ENCODE measurements around the gene FPR2.
"Not testable (repeated sequence)": the region's sequence is repeated elsewhere in the genome, so short reads cannot be mapped to it uniquely, and the experiment has no call there.

The FPR2 gene

DNA sequence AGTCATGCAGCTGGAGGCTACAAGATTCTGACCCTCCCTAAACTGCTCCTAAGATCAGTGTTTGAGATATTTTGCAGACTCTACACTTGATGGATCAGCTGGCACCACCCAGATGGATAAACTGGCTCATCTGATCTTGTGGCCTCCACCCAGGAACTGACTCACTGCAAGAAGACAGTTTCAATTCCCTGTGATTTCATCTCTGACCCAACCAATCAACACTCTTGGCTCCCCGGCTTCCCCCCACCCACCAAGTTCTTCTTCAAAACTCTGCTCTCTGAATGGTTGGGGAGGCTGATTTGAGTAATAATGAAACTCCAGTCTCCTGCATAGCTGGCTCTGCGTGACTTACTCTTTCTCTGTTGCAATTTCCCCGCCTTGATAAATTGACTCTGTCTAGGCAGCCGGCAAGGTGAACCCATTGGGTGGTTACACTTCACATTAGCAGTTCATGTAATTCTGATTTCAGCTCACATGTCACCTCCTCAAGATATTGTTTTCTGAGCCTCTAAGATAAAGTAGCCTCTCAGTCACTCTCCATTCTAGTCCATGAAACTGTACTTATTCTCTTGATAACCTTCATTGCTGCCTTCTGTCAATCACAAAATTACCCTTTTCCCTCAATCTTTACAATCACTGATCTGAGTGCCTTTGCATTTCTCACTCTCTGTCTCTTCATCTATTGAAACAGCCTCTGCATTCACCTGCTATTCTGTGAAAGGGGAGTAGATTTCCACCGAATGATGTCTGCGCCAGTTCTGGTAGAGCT lies 24.1 kb downstream of the FPR2 start:
- DNase-seq: no peak

DNA sequence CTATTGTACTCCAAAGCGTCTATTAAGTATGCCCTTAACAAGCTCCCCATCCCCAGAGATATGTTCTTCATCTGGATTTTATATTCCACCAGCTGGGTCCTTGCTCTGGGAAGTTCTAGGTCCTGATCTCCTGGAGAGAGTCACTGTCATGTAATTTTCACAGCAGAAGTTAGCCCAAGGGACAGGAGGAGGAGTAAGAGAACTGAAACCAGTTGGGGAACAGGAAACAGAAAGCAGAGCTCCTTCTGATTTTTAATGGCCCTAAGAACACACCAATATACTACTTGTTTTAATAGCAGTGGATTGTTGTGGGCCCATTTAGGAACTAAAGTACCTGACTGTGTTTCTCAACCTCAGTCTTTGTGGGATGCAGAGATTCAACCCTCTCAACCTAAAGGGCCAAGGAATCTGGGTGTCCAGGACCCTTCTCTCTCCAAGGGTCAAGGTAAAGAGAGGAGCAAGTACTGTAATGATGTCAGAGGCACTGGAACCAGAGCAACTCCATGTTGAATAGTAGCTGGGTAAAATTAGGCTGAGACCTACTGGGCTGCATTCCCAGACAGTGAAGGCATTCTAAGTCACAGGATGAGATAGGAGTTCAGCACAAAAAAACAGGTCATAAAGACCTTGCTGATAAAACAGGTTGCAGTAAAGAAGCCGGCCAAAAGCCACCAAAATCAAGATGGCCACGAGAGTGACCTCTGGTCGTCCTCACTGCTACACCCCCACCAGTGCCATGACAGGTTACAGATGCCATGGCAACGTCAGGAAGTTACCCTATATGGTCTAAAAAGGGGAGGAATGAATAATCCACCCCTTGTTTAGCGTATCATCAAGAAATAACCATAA lies 25.9 kb downstream of the FPR2 start:
- DNase-seq: no peak

DNA sequence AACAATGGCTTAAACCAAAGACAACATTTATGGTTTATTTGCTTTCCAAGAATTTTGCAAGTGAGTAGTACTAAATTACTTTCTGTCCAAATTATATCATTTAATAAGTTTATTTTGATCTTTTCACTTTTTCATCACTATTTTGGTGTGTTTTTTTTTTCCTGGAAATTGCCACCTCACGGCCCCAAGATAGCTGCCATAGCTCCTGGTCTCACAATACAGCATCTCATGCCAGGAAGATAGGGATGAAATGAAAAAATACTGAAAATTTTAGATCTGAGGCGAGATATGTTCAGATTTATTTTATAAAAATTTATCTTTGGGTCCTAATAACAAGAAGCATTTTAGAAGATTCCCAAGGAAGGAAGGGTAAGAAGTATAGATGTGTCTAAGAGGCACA lies 27.0 kb downstream of the FPR2 start:
- DNase-seq: no peak

DNA sequence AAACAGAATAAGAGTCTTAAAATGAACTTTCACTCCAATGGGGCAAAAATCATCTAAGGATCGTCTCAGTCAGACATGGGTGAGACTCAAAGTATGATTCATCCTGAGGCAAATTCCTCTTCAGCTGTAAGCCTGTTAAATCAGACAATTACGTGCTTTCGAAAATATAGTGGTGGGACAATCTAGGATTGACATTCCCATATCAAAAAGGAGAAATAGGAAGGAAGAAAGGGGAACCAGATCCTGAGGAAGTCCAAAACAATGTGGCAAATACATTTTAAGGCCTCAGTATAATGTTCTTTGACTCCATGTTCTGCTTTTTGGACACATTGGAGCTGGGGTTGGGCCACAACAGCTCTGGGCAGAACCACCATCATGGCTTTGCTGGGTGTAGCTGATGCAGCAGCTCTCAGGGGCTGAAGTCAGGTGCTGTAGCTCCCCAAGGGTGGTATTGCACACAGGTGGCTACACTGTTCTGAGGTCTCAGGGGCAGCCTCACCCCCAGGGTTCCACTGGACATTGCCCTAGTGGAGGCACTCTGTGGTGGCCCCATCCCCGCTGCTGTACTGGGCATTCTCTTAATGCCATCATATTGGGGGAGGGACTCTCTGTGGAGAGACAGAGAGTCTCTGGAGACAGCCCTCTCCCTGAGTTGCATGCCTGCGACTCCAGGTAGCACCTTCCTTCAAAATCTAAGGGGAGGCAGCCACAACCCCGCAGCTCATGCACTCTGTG lies 28.2 kb downstream of the FPR2 start:
- no peak for DNase-seq

DNA sequence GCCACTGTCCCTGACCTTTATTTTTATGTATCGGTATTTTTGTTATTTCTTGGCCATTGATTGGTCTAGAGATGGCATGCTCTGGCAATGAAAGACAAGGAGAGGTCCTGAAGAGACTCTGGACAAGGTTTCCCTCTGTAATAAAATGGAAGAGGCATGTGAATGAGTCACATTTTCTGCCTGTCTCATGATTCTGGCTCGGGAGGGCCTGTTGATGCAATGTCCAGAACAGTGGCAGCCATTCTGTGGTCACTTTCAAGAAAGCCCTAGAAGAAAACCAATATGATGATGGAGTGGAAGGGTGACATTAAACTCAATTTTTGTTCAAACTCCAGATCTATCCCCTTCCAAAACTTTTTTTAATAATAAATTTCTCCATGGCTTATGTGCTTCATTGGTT lies 32.0 kb downstream of the FPR2 start:
- DNase-seq: no peak

DNA sequence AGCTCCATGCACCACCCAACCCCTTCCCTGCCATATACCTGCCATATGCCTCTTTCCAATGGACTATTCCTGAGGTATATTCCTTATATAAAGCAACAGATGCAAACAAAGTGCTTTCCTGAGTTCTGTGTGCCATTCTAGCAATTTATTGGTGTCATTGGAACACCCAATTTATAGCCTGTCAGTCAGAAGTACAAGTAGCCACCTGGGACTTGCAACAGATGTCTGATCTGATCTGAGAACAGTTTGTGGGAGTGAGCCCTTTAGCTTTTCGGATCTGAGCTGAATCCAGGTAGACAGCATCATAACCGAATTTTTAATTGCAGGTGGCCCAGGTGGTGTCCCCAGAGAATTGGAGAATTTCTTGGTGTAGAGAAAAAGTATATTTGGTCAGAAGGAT lies 33.0 kb downstream of the FPR2 start:
- DNase-seq: no peak

DNA sequence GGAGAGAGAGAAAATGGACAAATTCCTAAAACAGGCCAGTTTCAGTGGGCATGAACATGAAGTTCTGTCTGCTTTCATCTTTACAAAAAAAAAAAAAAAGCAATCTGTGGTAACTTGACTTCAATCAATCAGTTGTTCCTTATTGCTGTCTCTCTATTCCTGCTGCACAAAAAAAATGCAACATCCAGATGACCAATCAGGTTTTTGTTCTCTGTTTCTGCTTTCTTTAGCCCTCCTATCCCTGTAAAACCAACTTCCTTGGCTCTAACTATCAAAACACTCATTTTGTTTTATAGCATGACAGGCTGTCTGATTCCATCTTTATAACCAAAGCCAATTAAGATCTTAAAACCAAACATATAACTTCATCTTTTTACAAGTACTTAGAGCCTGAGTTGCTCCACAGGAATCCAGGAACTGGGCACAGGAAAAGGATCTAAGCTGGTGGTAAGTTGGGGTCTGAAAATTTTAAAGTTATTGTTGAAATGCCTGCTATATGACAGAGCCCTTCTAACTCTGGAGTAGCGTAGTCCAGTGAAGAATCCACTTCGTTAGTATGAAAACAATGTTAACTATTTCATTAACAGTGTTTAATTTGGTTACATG lies 34.0 kb downstream of the FPR2 start, which contains the start of gene FPR3:
Gene FPR3, plus strand, starts transcription at position 273 of the 606 bp plus-strand sequence. CDS start 28,592 bp downstream, outside the sequence.
- no peak for DNase-seq

DNA sequence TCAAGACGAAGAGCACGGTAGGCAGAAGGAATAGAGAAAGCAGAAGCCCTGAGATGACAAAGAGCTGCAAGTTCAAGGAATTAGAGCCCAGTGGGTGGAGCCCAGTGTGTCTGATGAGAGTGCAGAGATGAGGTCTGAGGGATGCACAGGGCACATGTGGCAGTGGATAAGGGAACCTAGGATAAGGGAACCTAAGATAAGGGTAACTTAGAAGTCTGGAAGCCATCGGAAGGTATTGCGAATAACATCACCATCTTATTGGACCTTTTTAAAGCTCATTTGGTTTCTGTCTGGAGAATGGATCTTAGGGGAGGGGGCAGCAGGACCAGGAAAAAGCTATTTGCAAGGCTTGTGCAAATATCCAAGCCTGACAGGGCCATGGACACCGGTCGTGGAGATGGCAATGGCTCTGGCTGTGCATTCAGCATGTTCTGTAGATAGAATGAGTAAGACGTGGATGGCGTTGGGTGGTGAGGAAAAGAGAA lies 35.3 kb downstream of the FPR2 start:
- DNase-seq: no peak

DNA sequence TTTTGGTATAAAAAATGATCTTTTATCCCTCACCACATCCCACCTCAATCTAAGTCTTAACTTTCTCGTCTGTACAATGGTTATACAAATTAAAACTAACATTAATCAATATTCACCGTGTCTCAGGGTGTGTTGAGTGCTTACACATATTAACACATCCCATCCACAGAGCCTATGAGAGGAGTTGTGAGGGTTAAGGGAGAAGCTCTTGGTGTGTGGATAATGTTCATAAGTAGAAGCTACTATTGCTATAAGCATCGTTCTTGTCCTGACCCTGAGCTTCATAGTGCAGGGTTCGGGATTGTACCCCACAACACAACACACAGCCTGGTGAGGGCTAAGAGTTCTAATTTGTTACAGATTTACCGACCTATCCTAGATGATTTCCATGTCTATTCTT lies 36.5 kb downstream of the FPR2 start:
- no peak for DNase-seq

DNA sequence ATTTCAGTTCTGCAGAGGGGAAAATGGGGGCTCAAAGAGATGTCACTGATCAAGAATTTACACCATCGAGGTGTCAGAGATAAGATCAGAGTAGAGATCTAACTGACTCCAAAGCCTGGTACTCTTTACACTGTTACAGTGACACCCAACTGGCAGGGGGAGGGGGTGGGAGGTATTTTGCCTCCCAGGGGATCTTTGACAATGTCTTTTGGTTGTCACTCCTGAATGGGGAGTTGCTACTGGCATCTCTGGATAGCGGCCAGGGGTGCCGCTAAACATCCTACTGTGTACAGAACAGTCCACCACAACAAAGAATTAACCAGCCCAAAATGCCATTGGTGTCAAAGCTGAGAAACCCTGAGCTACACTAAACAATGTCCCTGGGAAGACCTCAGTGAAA lies 37.1 kb downstream of the FPR2 start:
- DNase-seq: no peak

DNA sequence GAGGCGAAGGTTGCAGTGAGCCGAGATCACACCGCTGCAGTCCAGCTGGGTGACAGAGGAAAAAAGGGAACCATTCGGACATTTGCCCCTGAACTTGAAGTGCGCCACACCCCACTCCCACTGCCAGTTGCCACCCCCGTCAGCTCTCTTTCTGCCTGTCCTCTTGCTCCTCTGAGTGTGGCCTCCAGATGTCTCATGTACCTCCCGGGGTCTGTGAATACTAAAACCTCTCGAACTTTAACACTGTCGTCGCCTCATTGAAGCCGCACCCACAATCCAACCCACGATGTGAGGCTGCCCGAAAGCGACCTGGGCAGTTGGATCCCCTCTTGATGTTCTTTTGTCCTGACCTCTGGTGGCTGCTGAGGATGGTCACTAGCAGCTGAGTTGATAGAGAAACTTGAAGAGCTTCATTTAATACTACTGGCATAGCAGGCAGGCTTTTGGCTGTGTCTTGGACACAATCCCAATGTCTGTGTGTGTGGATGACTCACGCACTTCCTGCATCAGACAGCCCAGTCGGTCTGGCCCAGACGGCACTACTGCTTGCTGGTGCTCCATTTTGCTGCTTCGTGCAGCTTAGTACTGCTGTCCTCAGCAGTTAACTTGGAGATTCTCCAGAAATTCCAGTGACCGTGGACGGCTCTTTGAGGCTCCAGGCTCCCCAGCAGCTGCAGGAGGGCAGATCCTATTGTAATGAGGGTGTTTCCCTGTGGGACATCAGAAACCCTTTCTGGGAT lies 38.2 kb downstream of the FPR2 start:
- DNase-seq: no peak

DNA sequence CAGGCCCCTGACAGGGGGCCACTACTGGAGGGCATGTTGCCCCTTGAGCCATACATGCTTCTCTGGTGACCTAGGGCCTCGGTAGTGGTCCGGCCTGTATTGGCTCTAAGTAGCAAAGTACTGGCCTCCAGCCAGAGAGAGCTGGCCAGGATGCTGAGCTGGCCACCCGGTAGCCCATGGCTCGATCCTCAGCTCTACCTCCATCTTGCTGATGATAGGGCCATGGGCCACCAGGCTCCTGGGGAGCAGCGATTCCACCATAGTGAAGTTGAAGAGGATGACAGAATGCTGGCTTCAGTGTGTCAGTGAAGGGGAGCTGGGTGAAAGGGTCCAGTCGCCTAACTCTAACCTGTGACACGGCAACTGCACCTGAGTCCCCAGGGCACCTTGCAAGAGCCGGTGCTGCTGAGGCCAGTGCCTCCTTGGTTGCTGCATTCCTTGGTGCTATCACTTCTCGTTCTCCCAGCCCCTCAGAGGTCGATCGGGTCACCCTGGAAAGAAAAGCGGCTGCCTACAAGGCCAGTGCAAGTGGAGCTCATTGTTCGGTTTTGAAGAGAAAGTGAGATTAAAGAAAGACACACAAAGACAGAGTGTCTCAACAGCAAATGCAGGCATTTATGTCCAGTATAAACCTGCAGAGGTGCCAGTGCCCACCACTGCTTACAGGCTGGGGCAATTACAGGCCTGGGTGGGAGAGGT lies 38.9 kb downstream of the FPR2 start:
- no peak for DNase-seq

DNA sequence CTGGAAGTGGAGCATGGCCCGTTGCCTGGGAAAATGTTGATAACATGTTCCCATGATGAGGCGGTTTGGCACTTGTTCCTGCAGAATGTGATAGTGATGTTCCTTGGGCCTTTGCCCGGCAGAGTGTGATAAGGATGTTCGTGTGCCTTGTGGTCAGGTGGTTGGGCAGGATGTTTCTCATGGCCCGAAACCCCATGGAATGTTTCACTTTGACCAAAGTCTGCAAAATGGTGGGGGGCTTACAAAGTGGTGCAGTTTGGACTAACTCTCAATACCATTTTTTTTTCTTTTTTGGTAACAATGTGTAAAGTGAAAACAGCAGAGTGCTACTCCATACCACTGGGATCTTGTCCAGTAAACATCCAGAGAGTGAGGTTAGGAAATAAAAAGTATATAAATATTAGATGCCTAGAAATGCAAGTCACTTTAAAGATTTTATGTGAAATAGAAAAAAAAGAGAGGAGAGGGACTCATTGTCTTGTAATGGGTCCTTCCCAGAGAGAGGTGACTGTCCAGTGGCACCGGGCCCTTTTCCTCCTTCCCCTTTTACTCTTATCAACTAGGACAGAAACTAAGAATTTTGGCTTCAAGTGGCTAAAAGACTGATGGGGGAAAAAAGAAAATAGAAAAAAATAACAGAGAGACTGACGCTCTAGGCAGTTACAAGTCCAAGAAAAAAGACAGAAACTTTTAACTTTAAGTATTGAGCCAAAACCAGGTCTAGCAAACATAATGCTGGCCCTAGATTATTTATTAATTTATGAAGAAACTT lies 39.7 kb downstream of the FPR2 start:
- no peak for DNase-seq

DNA sequence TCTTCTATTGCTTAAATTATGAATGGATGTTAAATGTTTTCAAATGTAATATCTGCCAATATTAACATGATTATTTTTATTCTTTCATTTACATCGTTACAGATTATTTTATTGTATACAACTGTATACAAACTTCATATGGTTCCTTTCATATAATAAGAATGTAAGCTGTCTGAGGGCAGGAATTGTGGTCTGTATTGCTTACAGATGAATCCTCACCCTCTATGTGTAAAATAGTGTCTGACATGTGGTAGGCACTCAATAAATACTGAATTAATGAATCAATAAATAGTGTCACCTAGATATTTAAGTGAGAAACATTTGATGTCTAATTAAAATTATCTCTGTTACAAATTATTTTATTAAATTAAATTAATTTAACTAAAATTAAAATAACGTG lies 41.8 kb downstream of the FPR2 start:
- DNase-seq: no peak

DNA sequence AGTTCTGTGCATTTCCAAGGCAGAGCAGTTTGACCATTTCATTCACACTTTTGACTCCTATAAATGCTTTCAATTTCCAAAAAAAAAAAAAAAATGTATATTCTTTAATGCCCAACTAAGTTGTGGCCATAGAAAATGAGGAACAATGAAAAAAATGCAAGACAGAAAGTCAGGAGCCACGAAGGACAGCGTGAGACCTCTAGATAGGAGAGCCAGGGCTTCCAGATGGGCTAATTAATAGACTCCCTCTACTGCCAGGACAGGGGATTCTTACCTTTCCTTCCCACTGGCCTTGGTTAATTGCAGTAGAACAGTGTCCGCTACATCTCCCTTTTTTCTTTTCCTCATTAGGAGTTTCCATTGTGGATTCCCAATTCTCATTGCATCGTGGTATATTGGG lies 42.5 kb downstream of the FPR2 start:
- DNase-seq: no peak

DNA sequence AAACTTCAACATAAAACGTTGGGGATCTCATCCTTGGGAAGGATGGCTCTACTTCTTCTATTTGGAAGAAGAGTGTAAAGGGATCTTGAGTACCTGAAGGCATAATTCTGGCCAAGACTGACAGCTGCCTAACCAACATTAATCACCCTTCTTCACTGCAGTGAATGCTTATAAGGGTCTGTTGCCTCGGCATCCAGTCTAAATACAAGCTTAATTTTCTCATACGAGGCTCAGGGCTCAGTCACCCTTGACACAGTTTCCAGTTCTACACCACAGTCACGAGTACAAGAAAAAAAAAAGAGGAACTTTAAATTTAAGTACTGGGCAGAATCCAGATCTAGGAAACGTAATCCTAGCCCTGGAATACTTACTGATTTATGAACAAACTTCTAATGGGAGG lies 43.0 kb downstream of the FPR2 start:
- no peak for DNase-seq

DNA sequence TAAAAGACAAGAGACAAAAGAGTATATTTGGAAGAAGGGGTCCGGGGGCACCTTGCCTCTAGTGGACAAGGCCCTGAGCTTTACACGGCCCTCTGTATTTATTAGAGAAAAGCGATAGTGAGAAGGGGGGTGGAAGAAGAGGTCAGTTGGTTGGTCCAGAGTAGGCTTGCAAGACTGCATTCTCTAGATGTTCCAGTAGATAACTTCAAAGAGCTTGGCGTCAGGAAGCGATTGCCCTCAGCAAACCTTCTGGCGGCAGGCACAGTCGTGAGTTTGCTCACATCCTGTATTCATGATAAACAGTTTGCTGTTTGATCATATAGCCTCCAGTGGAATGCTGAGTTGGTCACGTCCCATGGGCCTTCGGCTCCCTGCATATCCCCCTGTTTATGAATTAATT lies 43.8 kb downstream of the FPR2 start:
- DNase-seq: not testable (repeated sequence)

DNA sequence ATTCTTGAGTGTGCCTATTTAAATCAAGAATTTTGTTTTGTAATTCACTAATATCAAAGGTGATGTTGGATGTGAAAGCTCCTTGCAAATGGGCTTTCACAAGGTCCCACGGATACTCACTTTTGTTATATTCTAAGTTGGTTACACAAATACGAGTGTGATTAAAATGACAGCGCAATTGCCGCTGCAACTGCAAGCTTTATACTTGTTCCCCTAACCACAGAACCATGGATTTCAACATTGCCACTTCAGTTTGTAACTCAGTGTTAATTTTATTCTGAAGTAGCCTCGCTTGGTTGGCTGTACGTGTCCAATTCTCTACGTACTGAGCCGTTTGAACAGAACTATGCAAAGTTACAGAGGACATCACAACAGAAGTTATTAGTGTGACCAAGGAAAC lies 44.4 kb downstream of the FPR2 start:
- DNase-seq: not testable (repeated sequence)

DNA sequence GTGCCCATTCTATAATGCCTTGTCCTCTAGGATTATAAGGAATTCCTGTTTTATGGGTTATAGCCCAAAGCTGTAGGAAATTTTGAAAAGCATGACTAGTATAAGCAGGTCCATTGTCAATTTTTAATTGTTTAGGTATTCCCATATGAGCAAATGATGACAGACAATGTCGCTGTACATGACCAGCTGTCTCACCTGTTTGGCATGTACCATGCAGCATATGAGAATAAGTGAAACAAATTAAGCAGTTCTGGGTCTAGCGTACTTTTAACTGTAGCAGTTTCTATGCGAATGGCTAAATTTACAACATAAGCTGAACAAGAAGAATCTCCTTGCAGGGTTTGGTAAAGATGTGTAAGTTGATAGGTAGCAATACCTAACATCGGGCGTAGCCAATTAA lies 45.6 kb downstream of the FPR2 start:
- DNase-seq: not testable (repeated sequence)

DNA sequence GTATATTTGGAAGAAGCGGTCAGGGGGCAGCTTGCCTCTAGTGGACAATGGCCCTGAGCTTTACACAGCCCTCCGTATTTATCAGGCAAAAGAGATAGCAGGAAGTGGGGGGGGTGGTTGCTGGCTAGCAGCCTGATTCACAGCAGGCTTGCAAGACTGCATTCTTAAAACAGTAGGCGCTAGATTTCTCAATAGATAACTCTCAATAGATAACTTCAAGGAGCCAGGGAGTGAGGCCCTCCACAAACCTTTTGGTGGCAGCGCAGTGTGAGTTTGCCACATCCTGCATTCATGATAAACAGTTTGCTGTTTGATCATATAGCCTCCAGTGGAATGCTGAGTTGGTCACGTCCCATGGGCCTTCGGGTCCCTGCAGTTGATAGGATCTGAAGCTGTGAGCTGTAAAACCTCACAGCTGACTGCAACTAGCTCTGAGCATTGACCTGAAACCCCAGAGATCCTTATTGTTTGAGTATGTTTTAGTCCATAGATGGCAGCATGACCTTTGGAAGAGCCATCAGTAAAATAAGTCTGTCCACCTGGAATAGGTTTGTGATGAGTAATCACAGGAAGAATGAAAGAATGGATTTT lies 46.2 kb downstream of the FPR2 start:
- no peak for DNase-seq
